ENCODE results near the gene ANKS3. TPM values are rescaled to one million over a fixed set of nuclear protein-coding genes. Genes with fewer than 3 reads are reported as not detected.
"Not testable (repeated sequence)": the region's sequence is repeated elsewhere in the genome, so short reads cannot be mapped to it uniquely, and the experiment has no call there.

The ANKS3 gene
- total RNA-seq, 2 donors from 2014 or later = 18.0 to 20.6 TPM

DNA sequence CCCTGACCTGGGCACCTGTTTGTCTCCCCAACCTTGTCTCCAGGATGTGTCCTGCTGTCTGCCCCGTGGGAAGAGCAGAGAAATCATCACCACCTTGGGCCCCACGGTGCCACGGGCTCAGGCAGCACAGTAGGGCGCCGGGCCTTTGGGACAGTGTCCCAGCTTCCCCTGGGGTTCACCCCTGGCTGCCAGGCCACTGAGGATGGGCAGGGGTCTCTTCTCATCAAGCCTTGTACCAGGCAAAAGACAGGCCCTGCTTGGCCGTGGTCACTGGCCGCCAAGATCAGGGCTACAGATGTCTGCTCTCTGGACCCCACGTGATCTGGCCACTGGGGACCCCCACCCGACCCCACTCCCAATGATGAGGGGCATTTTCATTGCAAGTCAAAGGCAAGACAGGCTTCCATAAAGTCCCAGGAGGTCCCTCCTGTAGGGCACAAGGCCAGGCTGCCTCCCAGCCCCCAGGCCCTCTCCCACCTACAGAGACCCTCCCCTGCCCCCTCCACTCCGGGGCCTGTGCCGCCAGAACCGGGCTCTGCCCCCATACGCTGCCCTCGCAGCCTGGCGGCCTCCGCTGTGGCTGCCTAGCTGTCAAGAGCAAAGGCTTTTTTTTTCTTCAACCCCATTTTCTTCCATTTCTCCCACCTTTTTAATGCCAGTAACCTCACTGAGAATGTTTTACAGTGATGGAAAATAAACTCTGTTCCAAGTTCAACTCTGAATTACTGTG is 14.8 kb upstream of the ANKS3 start:
- no peak for ATAC-seq (replicated peaks in 1 of 2)
- DNase-seq = no peak
- Mint-ChIP-seq H3K9me3 (no peaks in the 10 kb centered on the region), H3K27ac (no peak overlapping the region), H3K27me3 (ENCODE audit: low read depth) (no peaks in the 10 kb centered on the region), H3K4me1 (ENCODE audit: low read depth) (peaks cover 22% of the 10 kb centered on the region), H3K36me3 (ENCODE audit: insufficient read depth in 2 of 2) (peaks cover 0 to 2% of the 10 kb centered on the region in 2 donors), H3K4me3 (no peak overlapping the region)

DNA sequence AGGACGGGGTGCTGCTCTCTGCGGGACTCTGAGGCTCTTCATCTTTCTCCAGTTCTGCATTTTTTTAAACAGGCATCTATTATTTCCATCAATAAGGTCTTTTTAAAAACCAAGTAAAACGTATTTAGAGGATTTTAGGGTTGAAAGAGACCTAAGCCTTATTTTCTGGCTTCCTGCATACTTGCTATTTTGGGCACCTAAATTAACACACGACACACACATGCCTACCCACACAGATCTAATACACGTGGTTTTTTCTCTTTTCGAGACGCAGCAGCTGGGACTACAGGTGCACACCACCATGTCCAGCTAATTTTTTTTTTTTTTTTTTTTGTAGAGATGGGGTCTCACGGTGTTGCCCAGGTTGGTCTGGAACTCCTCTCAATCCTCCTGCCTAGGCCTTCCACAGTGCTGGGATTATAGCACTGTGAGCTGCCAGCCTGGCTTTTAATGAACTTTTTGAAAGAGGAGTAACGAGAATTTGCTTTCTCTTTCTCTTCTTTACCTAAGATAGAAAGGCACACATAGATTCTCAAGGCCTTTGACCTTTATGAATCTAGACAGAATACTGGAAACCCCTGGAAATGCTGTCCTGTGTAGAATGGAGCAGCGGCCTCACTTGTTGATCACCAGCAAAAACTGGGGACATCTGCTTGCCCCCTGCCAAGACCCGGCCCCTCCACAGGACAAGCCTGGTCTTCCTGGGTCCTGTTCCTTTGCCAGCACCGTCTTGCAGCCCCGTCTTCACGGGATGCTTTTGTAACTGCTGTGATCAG is 14.0 kb upstream of the ANKS3 start:
- Mint-ChIP-seq H3K27me3 (ENCODE audit: low read depth) (no peaks in the 10 kb centered on the region), H3K36me3 (ENCODE audit: insufficient read depth in 2 of 2) (peaks cover 0 to 2% of the 10 kb centered on the region in 2 donors), H3K27ac (peak overlapping the region; percentile 88), H3K4me3 (peak overlapping the region; percentile 39 to 47), H3K9me3 (no peaks in the 10 kb centered on the region), H3K4me1 (ENCODE audit: low read depth) (peaks cover 29% of the 10 kb centered on the region)
- ATAC-seq (replicated peaks in 1 of 2) (no peak), DNase-seq (no peak)

DNA sequence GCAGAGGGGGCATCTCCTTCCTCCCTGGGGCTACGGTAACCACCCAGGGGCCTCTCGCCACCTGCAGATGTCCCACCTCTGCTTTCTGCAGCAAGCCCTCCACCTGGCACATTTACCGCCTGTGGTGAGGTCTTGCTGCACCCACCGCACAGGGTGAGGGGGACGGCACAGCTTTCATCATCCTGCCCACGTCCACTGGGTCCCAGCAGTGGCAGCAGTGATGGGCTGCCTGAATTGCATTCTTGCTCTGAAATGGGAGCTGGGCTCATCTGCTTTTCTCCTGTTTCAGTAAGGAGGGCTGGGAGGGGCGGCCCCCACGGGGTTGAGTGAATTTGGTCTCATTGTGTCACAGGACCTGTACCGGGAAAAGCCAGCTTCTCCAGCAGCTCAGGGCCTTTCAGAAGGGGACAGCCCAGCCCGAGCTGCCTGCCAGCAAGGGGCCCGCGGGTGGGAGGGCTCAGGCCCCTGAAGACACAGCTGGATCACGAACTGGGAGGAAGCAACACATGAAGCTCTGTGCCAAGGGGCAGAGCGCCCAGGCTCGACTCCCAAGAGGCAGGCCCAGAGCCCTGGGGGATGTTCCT is 13.0 kb upstream of the ANKS3 start:
- no peak for DNase-seq
- Mint-ChIP-seq H3K4me1 (ENCODE audit: low read depth) (peaks cover 30% of the 10 kb centered on the region), H3K36me3 (ENCODE audit: insufficient read depth in 2 of 2) (peaks cover 0 to 1% of the 10 kb centered on the region in 2 donors), H3K27ac (no peak overlapping the region), H3K27me3 (ENCODE audit: low read depth) (no peaks in the 10 kb centered on the region), H3K9me3 (no peaks in the 10 kb centered on the region), H3K4me3 (no peak overlapping the region)
- peak in 1 of 2 donors; percentile 45 for ATAC-seq (replicated peaks in 1 of 2)

DNA sequence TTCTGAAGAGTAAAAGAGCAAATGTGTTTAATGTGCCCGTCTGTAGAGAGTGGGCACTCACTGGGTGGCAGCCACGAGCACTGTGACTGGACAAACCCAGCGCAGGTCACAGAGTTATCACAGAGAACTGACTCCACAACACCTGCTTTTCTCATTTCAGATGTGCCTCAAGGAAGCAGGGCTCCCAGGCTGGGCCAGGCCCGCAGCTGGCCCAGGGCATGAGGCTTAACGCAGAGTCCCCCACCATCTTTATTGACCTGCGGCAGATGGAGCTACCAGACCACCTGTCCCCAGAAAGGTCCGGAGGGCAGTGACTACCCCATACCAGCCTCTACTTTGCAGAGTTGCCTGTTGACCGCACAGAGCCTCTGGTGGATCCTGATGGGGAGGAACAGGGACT is 12.1 kb upstream of the ANKS3 start:
- no peak overlapping the region for H3K27ac Mint-ChIP-seq
- DNase-seq (no peak), ATAC-seq (replicated peaks in 1 of 2) (no peak)

DNA sequence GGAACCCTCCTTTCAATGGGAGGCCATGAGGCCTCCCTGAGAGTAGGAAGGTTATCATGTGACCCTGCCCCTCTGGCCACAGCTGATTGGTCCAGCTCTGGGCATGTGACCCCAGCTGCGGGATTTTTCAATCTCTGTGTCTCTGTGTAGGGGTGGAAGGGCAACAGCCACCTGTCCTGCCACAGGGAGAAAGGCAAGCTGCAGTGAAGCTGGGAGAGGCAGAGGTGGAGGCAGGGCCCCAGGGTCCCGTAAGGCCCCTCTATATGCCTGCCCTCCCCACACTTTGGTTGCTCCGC is 11.2 kb upstream of the ANKS3 start:
- ATAC-seq (replicated peaks in 1 of 2) (no peak), DNase-seq (no peak)
- no peaks in the 10 kb centered on the region for H3K9me3 Mint-ChIP-seq
- H3K27me3 Mint-ChIP-seq (ENCODE audit: low read depth) = no peaks in the 10 kb centered on the region
- H3K27ac Mint-ChIP-seq = no peak overlapping the region
- H3K4me1 Mint-ChIP-seq (ENCODE audit: low read depth) = peaks cover 30% of the 10 kb centered on the region
- H3K36me3 Mint-ChIP-seq (ENCODE audit: insufficient read depth in 2 of 2) = peaks cover 0 to 1% of the 10 kb centered on the region in 2 donors
- H3K4me3 Mint-ChIP-seq = no peak overlapping the region

More for the DNA sequence above, 12.1 kb upstream of the ANKS3 start:
- Mint-ChIP-seq H3K27me3 (ENCODE audit: low read depth) (no peaks in the 10 kb centered on the region), H3K9me3 (no peaks in the 10 kb centered on the region), H3K36me3 (ENCODE audit: insufficient read depth in 2 of 2) (peaks cover 0 to 1% of the 10 kb centered on the region in 2 donors), H3K4me3 (no peak overlapping the region), H3K4me1 (ENCODE audit: low read depth) (peaks cover 30% of the 10 kb centered on the region)

DNA sequence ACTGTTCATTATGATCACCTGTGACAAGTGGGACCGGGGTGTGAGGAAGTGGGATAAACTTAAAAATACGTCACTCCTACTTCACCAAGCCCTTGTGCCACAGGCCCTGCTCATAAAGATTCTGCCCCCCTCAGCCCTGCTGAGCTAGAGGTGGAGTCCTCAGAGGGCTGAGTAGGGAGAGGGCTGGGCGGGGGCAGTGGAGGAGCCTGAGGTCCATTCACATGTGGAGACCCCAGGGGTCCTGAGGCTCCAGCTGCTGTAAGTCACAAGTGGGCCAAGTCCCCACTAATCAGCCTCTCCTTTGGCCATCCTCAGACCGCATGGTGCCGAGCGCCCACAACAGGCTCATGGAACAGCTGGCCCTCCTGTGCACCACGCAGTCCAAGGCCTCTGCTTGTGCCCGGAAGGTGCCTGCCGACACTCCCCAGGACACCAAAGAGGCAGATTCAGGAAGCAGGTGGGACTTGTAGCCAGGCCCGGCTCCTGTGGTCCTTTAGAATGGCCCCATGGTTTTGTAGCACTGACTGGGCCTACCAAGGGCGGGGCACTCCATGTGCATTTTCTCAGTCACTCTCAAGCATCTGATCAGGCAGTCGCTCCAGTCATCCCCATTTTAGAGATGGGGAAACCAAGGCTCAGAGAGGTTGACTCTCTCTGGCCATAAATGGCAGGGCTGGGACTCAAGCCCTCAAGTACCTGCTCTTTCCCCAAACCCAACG is 10.6 kb upstream of the ANKS3 start:
- H3K36me3 Mint-ChIP-seq (ENCODE audit: insufficient read depth in 2 of 2) = peaks cover 0 to 1% of the 10 kb centered on the region in 2 donors
- no peak overlapping the region for H3K4me3 Mint-ChIP-seq
- no peak for ATAC-seq (replicated peaks in 1 of 2)
- no peak for DNase-seq
- H3K27me3 Mint-ChIP-seq (ENCODE audit: low read depth) = no peaks in the 10 kb centered on the region
- no peak overlapping the region for H3K27ac Mint-ChIP-seq
- peaks cover 30% of the 10 kb centered on the region for H3K4me1 Mint-ChIP-seq (ENCODE audit: low read depth)
- no peaks in the 10 kb centered on the region for H3K9me3 Mint-ChIP-seq

DNA sequence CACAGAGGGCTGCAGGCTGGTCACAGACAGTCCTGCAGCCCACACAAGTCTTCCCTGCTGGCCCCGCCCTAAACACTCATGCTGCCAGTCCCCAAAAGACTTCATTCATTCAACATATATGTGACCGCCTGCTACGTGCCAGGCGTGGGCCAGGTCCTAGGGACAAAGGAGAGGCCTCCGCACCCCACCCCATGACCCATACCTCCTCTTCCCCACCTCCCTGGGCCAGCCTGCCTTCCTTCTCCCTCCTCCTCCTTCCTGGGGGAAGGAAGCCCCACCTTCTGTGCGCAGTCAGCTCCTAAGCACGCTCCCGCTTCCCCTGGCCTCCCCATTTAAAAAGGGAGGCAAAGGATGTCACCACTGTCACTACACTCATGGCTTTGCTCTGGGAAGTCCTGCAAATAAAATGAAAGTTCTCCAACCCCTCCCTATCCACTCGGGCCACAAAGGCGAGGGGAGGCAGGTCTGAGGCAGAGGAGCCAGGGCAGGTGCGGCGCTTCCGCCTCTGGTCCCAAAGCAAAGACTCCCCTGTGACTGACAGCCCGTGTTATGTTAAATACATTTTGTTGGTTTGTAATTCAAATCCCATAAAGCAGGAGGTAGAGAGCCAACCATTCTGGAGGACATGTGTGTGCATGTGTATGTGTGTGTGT is 9.3 kb upstream of the ANKS3 start:
- peak overlapping the region; percentile 23 for H3K27ac Mint-ChIP-seq
- peak in 1 of 2 donors; percentile 26 for ATAC-seq (replicated peaks in 1 of 2)

DNA sequence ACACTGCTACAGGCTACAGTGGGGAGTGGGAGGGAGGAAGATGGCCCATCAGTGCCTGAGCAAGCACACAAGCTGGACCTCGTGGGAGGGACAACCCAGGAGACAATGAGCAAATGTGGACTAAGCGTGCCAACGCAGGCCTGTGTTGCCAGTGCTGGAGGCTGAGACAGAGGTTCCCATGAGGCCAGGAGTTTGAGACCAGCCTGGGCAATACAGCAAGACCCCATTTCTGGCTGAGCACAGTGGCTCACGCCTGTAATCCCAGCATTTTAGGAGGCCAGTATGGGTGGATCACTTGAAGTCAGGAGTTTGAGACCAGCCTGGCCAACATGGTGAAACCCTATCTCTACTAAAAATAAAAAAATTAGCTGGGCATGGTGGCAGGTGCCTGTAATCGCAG is 4.3 kb upstream of the ANKS3 start:
- H3K4me1 Mint-ChIP-seq (ENCODE audit: low read depth) = peaks cover 16% of the 10 kb centered on the region
- not testable (repeated sequence) for H3K27me3 Mint-ChIP-seq (ENCODE audit: low read depth); DNase-seq; H3K4me3 Mint-ChIP-seq; H3K9me3 Mint-ChIP-seq; H3K36me3 Mint-ChIP-seq (ENCODE audit: insufficient read depth in 2 of 2); ATAC-seq (replicated peaks in 1 of 2); H3K27ac Mint-ChIP-seq

More for the DNA sequence above, 9.3 kb upstream of the ANKS3 start:
- H3K9me3 Mint-ChIP-seq = no peaks in the 10 kb centered on the region
- H3K36me3 Mint-ChIP-seq (ENCODE audit: insufficient read depth in 2 of 2) = peaks cover 0 to 1% of the 10 kb centered on the region in 2 donors
- H3K4me1 Mint-ChIP-seq (ENCODE audit: low read depth) = peaks cover 20% of the 10 kb centered on the region
- no peaks in the 10 kb centered on the region for H3K27me3 Mint-ChIP-seq (ENCODE audit: low read depth)
- no peak for DNase-seq
- H3K4me3 Mint-ChIP-seq = peak overlapping the region; percentile 61 to 71

DNA sequence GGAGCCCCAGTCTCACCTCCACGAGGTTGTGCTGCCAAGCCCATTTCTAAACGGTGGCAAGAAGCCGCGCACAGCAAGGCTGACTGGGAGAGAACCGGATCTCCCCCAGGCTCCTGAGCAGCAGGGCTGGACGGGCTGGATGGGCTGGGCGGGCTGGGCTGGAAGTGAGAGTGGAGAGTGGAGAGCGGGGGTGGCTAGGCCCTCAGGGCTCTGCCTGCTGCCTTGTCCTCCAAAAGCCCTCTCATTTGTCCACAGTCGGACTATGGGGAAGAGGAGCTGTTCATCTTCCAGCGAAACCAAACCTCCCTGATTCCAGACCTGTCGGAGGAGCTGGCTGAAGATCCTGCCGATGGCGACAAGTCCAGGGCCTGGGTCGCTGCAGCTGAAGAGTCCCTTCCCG is 3.5 kb upstream of the ANKS3 start:
- H3K36me3 Mint-ChIP-seq (ENCODE audit: insufficient read depth in 2 of 2) = no peaks in the 10 kb centered on the region
- no peak for DNase-seq

DNA sequence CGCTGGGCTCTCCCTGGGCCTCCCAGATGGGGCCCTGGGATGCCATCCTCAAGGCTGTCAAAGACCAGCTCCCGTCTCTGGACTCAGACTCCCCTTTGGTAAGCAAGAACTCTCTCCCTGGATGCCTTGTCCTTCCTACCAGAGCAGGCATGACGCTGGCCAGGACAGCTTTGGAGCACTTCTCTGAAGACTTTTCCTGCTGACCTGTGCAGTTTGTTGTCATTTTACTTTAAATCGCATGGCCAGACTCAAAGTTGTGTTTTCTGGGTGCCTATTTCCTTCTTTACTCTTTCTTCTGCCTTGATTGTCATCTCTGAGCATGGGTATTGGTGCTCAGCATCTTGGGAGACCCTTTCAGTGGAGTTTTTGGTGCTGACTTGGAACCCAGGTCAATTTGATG is 2.5 kb upstream of the ANKS3 start:
- DNase-seq (no peak), ATAC-seq (replicated peaks in 1 of 2) (no peak)
- Mint-ChIP-seq H3K27me3 (ENCODE audit: low read depth) (no peaks in the 10 kb centered on the region), H3K27ac (no peak overlapping the region), H3K4me1 (ENCODE audit: low read depth) (peaks cover 25% of the 10 kb centered on the region), H3K36me3 (ENCODE audit: insufficient read depth in 2 of 2) (no peaks in the 10 kb centered on the region), H3K9me3 (no peaks in the 10 kb centered on the region), H3K4me3 (no peak overlapping the region)

More for the DNA sequence above, 3.5 kb upstream of the ANKS3 start:
- Mint-ChIP-seq H3K27me3 (ENCODE audit: low read depth) (no peaks in the 10 kb centered on the region), H3K27ac (no peak overlapping the region), H3K9me3 (no peaks in the 10 kb centered on the region), H3K4me3 (no peak overlapping the region), H3K4me1 (ENCODE audit: low read depth) (peaks cover 20% of the 10 kb centered on the region)
- no peak for ATAC-seq (replicated peaks in 1 of 2)

DNA sequence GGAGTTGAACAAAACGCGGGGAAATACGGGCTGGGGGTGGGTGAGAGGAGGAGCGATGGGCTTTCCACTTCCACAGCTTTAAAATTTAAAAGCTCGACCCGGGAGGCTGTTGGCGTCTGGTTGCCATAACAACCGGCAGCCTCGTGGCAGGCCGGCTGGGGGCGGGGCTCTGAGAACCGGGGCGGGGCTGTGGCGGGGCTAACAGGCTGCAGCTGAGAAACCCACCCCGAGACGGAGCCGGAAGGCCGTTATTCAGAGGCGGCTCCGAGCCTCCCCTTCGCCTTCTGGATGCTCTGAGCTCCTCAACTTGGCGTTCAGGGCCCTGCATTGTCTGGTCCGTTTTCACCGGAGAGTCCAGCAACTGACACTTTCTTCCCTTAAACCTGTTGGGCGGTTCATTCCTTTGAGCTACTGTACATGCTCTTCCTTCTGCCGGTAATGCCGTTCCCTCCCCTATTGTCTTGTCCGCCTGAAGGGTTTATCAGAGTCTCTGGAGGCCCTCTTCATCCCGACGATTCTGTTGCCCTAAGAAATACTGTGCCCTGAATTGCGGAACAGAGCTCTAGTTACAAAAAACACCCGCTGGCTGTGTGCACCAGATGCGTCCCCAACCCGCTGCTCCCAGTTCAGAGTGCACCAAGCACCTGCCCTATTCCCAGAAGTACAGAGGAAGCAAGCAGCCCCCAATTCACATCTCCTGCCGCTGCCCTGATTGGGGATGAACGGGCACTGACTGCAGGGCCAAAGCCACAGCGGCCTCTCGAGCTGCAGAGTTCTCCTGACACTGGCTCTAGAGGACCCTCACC is 862 bp upstream of the ANKS3 start:
- Mint-ChIP-seq H3K4me1 (ENCODE audit: low read depth) (peaks cover 25% of the 10 kb centered on the region), H3K27me3 (ENCODE audit: low read depth) (no peaks in the 10 kb centered on the region), H3K9me3 (no peaks in the 10 kb centered on the region), H3K36me3 (ENCODE audit: insufficient read depth in 2 of 2) (peaks cover 0 to 3% of the 10 kb centered on the region in 2 donors), H3K27ac (peak overlapping the region; percentile 23), H3K4me3 (peak overlapping the region; percentile 87 to 97)
- ATAC-seq (replicated peaks in 1 of 2) (peak; percentile 81 to 83), DNase-seq (peak; percentile 95 to 96)

DNA sequence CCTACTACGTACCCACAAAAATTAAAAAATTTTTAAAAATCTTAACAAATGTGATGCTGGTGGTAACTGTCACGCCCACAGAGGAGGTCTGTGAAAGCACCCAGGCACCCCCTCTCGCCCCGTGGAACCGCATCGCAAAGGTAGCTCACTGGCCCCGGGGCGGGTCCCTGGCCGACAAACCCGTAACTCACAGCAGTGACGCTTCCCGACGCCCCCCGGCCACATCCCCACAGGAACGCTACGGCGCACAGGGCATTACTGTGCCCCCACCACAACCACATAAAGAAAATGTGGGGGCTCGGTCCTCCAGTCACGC is 366 bp downstream of the ANKS3 start:
- peaks cover 25% of the 10 kb centered on the region for H3K4me1 Mint-ChIP-seq (ENCODE audit: low read depth)
- H3K27me3 Mint-ChIP-seq (ENCODE audit: low read depth) = no peaks in the 10 kb centered on the region
- peak overlapping the region; percentile 58 for H3K27ac Mint-ChIP-seq
- H3K4me3 Mint-ChIP-seq = peak overlapping the region; percentile 87 to 97
- H3K9me3 Mint-ChIP-seq = no peaks in the 10 kb centered on the region
- DNase-seq (peak in 1 of 2 donors; percentile 31), ATAC-seq (replicated peaks in 1 of 2) (peak in 1 of 2 donors; percentile 12)
- H3K36me3 Mint-ChIP-seq (ENCODE audit: insufficient read depth in 2 of 2) = peaks cover 0 to 3% of the 10 kb centered on the region in 2 donors

Data from activated T-cell treated with anti-CD3 and anti-CD28 coated beads, Interleukin-2, amount 50 U/mL, for 72 hours (primary cell).